ENCODE data around the gene COL6A2. TPM values are rescaled to one million over a fixed set of nuclear protein-coding genes. Genes with fewer than 3 reads are reported as not detected.

The COL6A2 gene
- polyA plus RNA-seq, 1 of the 3 experiments (the other 2 are of a cell fraction), result 108 TPM

- TF ChIP-seq ZBTB33 (IDR thresholded peaks at IDR 0.05; ENCODE audit: borderline replicate concordance, low read depth), result no peak
- TF ChIP-seq ELF1 (IDR thresholded peaks at IDR 0.05), result no peak
Observed at GRCh38 chr21:46163380-46163779, 65.5 kb downstream of the COL6A2 start (continued).

- CTCF ChIA-PET, result no interaction called here
- H3K79me2 ChIP-seq (ENCODE audit: insufficient read depth), result no peaks in the 10 kb centered on the region
- H3K4me3 ChIP-seq (ENCODE audit: low read depth in 2 of 2, low read length in 1 of 2), result no peak overlapping the region
- H2AFZ ChIP-seq (ENCODE audit: low read depth), result no peak overlapping the region
- H3K9me2 ChIP-seq, result no peaks in the 10 kb centered on the region; the same call in 1 of the 2 replicates
- H3K9ac ChIP-seq, result no peak overlapping the region
- POLR2A ChIA-PET, result no interaction called here
- no peaks in the 10 kb centered on the region for H3K4me1 ChIP-seq (ENCODE audit: control insufficient read depth in 1 of 2, insufficient read depth in 2 of 2, low read depth in 1 of 2, low read length in 1 of 2)
- TF ChIP-seq FOXM1 (IDR thresholded peaks at IDR 0.05; ENCODE audit: low read depth) (no peak), CHD2 (IDR thresholded peaks at IDR 0.05; ENCODE audit: low read length, partially characterized antibody) (no peak), POLR2AphosphoS5 (IDR thresholded peaks at IDR 0.05; ENCODE audit: low read depth, low read length) (no peak), FOXJ3 (CRISPR knock-in tag; IDR thresholded peaks at IDR 0.05) (no peak), NFIC (IDR thresholded peaks at IDR 0.05; ENCODE audit: borderline replicate concordance) (no peak), RXRA (IDR thresholded peaks at IDR 0.05; ENCODE audit: borderline replicate concordance, low read depth) (no peak), IRF3 (IDR thresholded peaks at IDR 0.05; ENCODE audit: low read depth, low read length) (no peak), FOSL2 (IDR thresholded peaks at IDR 0.05; ENCODE audit: borderline replicate concordance, low read depth) (no peak), RCOR1 (IDR thresholded peaks at IDR 0.05; ENCODE audit: low read length) (no peak), MAX (IDR thresholded peaks at IDR 0.05; ENCODE audit: low read depth) (no peak), PBX3 (IDR thresholded peaks at IDR 0.05) (no peak)
- H3K36me3 ChIP-seq (replicated peaks in 1 of 2; ENCODE audit: control insufficient read depth in 1 of 2, insufficient read depth in 2 of 2, low read length in 1 of 2), result no peaks in the 10 kb centered on the region
- no peaks in the 10 kb centered on the region for H3F3A ChIP-seq (replicated peaks; ENCODE audit: insufficient read depth)
- H3K9me3 ChIP-seq, result no peaks in the 10 kb centered on the region
- no peak for DNase-seq
- no peaks in the 10 kb centered on the region for H4K20me1 ChIP-seq (ENCODE audit: insufficient read depth)
- no peak overlapping the region for H3K4me2 ChIP-seq
- H3K27me3 ChIP-seq (ENCODE audit: insufficient read depth), result no peaks in the 10 kb centered on the region
- no peak overlapping the region for H3K27ac ChIP-seq (ENCODE audit: low read depth in 2 of 2, low read length in 1 of 2)
Observed at GRCh38 chr21:46165098-46165497, 67.2 kb downstream of the COL6A2 start.

All from SK-N-SH (cell line).